HG03159 (cell line): ENCODE measurements around the gene ADGRB3.
A peak's percentile ranks its signal among the peaks of the same experiment; 100 is the strongest.
"Not testable (repeated sequence)": the region's sequence is repeated elsewhere in the genome, so short reads cannot be mapped to it uniquely, and the experiment has no call there.

Experiments used
- ATAC-seq: cut with Tn5 transposase; IDR thresholded peaks from one replicate; pipeline ENCODE4 v1.9.1; 2021; ENCODE audit warnings: mild to moderate bottlenecking, moderate library complexity; ENCODE audit not compliant: unreplicated experiment

ADGRB3 gene

DNA sequence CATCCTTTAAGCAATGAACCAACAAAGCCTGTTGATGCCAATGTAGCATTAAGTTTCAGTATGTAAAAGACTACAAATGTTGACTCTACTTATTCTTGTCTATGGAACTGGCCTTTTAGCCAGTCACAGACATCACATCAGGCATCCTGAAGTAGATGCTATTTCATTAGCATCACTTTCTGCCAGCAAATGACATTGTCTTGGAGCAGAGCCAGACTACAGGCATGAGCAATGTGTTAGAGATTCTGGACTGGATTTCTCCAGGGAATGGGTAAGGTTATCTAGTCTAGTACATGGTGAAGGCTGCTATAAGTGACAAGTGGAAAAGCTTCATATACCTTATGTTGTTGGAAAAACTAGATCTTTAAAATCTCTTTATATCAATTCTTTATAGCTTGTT is 142.9 kb downstream of the ADGRB3 start:
- ATAC-seq, result no peak

DNA sequence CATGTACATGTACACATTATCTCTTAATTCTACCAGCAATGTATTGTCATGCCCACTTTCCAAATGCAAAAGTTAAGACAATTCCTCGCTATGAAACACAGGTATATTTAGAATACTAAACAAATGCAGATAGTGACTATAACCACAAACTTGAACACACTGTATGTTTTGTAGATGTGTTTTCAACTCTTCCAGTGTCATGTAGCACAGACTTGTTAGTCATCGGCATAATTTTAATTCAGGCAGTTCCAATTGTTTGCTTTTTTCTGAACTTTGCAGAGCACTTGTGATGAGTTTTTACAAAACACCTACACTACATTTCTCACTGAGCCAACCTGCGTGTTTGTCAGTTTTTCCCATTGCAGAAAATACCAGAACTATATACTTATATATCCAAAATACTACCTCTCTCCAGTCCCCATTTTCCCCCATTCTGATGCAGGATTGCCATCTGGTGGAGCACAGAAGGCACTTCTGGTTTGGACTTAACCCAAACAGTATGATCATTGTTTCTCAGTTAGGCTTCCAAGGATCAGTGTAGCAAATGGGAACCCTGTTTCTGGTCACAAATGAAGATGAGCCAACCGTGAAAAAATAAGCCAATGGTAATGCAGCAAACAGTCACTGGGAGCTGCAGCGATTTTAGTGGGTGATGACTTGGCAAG is 143.4 kb downstream of the ADGRB3 start:
- peak; percentile 72 for ATAC-seq

DNA sequence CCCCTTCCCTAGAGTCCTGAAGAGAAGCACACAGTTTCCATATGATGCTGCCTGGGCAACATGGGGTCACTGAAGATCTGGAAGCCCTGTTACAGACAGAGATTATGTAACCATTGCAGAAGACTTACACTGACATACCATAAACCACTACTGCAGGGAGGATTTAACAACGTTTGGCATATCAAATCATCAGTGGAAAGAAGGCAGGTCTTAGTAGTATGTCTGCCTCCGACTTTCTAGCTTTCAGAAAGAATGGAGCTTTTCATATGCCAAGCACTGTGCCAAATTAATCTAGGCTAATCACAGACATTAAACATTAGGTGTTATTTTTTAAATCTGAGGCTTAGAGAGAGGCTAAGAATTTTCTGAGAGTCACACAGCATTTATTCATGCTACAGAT is 144.3 kb downstream of the ADGRB3 start:
- ATAC-seq, result no peak

DNA sequence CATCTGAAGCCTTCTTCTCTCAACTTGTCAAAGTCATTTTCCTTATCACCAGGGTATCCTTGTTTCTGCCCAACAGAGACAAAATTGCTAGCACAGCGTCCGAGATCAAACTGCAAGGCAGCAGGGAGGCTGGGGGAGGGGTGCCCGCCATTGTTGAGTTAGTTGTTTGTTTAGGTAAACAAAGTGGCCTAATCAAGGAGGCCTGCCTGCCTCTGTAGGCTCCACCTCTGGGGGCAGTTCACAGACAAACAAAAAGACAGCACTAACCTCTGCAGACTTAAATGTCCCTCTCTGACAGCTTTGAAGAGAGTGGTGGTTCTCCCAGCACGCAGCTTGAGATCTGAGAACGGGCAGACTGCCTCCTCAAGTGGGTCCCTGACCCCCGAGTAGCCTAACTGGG is 155.0 kb downstream of the ADGRB3 start:
- not testable (repeated sequence) for ATAC-seq

DNA sequence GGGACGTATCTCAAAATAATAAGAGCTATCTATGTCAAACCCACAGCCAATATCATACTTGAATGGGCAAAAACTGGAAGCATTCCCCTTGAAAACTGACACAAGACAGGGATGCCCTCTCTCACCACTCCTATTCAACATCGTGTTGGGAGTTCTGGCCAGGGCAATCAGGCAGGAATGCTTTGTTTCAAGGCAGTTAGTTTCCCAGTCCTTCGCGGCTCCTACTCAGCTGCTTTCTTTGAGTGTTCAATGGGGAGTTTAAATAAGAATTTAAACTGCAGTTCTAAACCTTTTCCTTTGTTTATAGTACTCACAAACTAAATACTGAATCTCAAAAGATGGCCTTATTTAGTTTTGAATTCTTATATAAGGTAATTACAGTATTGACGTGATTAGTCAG is 179.9 kb downstream of the ADGRB3 start:
- not testable (repeated sequence) for ATAC-seq

DNA sequence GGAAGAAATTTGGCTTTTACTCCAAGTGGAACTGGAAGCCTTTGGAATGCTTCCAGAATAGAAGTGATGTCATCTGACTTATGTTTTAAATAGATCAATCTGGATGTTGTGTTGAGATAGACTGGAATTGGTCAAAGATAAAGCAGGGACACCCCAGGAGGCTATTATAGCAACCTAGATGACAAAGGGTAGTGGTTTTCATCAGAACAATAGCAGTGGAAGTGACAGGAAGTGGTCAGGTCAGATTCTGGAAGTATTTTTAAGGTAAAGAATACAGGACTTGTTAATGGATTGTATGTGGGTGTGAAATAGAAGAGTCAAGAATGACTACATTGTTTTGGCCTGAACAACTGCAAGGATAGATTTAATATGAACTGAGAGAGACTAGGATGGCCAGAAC is 191.4 kb downstream of the ADGRB3 start:
- no peak for ATAC-seq

DNA sequence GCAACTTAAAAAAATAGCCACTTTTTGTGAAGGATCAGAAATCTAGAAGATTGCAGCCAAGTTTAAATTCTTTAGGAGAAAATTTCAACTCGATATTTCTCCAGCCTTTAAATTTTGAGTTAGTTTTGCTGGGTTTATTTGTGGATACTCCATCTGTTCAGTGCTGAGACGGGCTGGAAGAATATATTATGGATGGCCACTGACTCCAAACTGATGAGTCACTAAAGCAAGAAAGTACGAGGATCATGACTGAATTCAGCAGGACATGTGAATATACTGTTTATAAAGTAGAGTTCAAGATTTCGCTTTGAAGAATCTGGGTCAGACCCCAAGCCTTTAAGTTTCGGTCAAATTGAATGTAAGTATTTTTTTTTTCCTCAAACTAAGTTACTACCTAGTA is 199.5 kb downstream of the ADGRB3 start:
- no peak for ATAC-seq

DNA sequence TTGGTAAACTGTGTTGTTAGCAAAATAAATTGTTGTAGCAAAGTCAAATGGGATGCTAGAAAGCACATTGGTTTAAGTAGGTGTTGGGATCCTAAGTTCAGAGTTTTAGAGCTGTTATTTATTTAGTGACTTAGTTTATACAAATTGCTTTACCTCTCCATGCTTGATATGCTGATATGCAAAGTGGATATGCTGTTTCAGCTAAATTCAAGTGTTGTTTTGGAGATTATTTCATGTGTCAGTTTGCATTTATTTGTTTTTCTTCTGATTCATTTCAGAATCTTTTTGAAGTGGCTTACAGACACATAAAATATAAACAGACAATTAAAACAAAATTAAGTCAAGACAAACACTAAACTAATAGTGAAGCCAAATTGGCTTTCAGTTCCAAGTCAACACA is 203.5 kb downstream of the ADGRB3 start:
- no peak for ATAC-seq

DNA sequence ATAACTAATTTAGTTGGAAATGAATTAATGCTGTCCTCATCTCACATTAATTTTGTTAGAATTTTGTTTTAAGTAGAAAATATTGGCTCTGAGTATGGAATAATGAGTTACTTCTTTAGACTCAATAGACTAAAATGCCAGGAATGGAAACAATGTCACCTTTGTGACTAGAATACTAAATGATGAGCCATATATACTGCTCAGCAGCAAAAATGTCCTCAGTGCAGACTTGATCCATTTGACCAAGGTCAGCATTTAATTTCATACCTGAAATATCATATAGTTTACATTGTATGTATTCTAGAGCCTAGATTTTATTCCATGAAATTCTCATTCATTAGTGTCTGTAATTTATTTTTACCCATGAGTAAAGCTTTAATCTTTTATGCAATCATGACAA is 217.7 kb downstream of the ADGRB3 start:
- ATAC-seq, result no peak

DNA sequence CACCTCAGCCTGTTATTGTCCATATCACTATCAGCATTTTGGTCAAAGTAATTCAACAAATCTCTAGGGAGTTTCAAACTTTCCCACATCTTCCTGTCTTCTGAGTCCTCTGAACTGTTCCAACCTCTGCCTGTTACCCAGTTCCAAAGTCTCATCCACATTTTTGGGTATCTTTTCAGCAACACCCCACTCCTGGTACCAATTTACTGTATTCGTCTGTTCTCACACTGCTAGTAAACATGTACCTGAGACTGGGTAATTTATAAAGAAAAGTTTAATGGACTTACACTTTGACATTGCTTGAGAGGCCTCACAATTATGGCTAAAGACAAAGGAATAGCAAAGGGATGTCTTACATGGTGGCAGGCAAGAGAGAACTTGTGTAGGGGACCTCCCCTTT is 224.2 kb downstream of the ADGRB3 start:
- ATAC-seq, result no peak

DNA sequence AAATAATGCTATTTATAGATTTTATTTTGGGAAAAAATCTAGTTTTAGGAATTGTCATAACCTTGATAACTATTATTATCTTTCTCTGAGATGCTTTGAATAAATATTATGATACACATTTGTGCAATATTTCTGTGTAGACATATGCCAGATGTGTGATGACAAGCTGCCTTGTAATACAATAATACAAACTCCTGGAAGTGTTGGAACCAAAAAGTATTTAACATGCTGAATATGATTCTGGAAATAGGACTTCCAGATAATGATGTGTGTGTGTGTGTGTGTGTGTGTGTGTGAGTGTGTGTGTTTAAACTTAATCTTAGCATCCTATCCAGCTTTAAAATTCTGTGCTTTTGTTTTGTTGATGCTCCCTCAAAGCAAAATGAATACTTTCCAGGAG is 233.6 kb downstream of the ADGRB3 start:
- no peak for ATAC-seq

DNA sequence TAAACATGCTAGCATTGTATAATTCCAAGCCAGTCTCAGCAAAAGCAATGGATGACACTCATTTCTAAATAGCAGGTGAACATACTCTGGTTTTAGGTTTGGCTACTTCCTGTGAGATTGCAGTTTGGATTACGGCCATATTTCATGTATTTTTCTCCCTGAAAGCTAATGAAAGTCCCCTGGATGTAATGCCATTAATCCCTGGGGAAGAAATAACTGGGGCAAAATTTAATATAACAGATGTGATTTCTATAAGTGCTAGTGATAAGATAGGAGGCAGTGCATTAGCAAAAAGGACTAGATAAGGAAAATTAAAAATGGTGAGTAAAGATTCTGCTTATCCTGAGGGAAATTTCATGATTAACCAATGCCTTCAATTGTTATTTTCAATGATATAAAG is 238.2 kb downstream of the ADGRB3 start:
- no peak for ATAC-seq

DNA sequence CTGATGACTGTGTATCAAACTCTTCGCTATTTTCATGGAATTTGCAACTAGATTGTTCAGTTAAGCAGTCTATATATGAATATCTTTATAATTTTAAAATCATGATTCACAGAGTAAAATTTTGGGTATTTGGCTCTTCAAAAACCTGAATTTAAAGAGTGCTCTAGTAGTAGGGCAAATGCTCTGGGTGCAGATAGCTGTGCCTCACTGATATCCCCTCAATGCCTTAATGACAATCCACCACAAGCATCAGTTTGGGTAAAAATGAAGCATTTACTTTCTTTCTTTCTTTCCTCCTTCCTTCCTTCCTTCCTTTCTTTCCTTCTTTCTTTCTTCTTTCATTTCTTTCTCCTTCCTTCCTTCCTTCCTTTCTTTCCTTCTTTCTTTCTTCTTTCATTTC is 239.7 kb downstream of the ADGRB3 start:
- no peak for ATAC-seq

DNA sequence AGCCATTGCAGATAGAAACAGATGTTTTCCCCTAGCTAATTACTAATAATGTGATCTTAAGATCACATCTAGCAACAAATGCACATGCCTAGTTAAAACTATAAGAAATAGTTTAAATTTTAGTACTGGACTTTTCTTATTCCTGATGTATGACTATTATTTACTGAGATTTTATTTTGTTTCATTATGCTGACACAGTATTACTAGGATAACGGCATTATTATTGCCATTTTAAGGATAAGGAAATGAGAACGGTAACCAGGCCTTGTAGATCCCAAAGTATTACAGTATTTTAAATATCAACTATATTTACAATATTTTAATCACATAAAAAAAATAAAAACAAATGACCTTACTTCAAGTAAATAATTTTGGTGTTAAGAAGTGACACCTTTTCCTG is 240.3 kb downstream of the ADGRB3 start:
- ATAC-seq, result no peak

DNA sequence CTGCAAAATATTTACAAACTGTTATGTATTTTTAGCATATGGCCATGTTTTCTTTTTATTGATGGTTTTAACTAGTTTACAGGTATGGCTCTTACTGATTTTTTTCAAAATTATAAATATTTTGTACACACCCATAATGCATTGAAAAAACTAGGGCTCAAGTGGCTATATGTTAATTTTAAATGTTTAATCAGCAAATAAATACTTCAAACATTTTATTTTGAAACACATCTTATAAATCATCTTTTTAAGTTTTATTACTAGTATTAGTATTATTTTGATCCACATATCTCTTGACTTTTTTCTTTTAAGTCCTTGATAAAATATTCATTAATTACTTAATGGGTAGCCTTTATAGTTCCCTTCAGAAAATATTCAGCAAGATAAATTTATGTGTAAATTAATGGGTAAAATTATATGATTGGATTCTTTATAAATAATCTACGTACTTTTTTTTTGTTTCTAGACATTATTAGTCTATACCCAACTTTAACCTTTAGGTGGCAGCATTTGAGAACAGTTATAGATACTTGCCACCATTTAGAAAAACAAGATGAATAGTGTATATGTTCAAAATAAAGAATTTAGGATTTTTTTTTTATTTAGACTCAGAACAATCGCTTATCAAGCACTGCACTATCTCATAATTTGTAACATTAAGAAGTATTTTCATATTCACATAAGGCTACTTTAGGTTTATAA is 241.9 kb downstream of the ADGRB3 start:
- ATAC-seq, result peak; percentile 72

DNA sequence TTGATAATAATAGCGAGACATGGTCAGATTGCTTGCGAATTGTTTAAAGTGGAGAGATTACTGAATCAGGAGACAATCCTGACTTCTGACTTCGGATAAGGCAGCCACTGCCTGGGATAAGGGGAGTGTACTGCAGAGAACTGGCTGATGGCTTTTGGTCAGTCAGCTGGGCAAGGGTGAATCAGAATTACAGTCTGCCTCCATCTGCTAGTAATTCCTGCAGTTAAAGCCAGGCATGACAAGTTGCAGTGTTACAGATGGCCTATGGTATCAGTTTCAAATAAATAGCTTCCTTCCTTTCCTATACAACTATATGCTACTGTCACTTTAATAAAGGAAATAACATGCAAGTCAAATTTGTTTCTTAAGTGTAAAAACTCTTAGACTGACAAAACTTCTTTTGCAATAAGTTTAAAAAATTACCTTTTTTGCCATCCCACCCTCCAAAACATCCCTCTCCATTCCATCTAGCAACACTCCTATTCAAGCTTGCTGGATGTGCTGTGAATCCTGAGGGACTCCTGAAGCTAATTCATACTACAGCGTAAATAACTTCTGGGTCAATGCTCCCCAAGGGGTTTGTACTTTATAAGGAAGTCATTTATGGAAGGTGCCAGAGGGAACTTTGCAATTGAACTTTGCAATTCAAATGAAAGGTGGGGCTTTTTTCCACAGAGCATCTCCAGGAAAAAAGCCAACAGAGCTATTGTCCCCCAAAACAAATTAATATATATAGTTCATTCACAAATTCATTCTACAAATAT is 245.2 kb downstream of the ADGRB3 start:
- ATAC-seq, result no peak

DNA sequence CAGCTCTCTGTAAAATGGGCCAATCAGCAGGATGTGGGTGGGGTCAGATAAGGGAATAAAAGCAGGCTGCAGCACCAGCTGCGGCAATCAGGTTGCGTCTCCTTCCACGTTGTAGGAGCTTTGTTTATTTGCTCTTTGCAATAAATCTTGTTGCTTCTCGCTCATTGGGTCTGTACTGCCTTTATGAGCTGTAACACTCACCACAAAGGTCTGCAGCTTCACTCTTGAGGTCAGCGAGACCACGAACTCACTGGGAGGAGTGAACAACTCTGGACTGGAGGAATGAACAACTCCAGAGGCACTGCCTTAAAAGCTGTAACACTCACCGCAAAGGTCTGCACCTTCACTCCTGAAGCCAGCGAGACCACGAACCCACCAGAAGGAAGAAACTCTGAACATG is 248.2 kb downstream of the ADGRB3 start:
- ATAC-seq, result not testable (repeated sequence)

DNA sequence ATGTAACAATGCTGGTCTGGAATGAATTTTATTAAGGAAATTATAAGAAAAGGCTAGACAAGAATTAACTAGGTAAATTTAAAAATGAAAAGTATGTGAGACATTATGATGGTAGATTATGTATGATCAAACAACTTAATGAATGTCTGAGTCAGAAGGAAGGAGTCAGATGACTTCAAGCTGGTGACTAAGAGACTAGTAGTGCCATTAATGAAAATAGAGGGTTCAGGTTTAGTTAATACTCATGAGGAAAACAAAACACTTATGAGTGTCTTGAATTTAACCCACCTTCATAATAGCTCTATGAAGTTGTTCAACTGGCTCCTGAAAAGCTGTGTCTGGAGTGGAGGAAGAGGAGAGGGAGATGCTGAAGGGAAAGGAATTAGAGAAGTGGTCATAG is 256.3 kb downstream of the ADGRB3 start:
- no peak for ATAC-seq

DNA sequence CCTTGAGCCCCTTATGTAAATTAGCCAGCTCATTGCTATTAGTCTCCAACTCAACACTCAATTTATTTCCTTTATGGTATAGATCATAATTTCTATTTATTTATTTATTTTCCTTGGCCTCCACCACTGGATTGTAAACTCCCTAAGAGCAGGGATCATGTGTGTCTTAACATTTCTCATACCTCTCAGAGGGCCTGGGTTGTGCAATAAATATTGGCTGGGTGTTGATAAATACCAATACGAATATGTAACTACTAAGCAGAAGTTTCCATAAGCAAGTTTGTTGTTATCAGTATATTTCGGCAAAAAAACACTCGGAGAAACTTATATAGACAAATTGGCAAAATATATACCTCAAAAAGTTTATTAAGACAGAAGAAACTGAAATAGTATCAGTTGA is 257.4 kb downstream of the ADGRB3 start:
- ATAC-seq, result no peak

DNA sequence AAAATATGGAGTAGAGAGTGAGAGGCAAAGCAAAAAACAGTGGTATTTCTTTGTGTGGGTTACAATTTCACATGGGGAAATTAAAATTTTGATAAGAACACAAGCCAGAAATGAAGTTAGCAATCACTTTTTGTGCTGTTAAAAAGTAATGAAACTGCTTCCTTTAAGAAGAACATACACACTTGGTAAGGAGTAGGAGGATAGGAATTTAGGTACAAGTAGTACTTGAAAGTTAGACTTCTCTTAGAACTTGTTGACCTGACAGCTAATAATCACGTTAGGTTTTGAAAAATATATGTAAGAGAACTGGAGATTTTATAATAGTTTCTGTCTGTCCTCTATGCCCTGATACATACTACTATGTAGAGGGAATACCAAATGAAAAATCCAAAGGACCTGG is 260.8 kb downstream of the ADGRB3 start:
- ATAC-seq, result no peak

DNA sequence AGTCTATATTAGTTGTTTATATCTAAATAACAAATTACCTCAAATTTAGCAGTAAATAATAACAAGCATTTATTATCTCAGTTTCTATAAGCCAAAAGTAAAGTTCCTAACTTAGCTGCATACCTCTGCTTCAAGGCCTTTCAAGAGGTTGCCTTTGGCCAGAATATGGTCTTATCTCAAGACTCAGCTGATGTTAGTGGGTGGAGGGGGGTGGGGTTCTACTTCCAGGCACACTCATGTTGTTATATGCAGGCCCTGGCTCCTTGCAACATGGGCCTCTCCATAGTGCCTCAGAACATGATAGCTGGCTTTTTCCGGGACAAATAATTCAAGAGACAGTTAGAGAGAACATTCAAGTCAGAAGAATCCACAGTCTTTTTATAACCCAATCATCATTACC is 266.0 kb downstream of the ADGRB3 start:
- ATAC-seq, result no peak

DNA sequence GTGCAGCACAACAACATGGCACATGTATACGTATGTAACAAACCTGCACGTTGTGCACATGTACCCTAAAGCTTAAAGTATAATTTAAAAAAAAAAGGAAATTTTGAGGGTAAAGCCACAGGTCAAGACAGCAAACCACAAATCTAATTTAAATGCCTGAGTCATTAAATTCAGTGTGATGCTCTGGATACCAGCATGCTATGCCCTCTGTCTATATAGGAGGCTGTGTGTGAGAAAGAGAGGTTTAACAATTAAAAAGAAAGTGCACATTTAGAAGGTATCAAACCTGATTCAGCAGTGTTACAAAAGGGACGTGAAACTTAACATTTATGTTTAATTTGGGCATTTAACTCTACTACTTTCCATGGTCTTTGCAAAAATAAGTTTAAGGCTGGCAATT is 276.3 kb downstream of the ADGRB3 start:
- no peak for ATAC-seq
